H1 (cell line): ENCODE data around the gene MBNL3.

Experiments
- CEBPB ChIP-seq: IDR thresholded peaks from 2 replicates; pipeline ENCODE4 v1.6.1; 2012; ENCODE audit warnings: low read depth, low read length
- FOSL1 ChIP-seq: IDR thresholded peaks from 2 replicates; pipeline ENCODE4 v1.6.1; 2011; ENCODE audit warnings: mild to moderate bottlenecking, low read depth, low read length, moderate library complexity; ENCODE audit not compliant: insufficient read depth
- POLR2A ChIP-seq, 2 experiments: IDR thresholded peaks; 1 replicate in 1 of 2; 2 replicates in 1 of 2; pipeline ENCODE4 v1.6.1; 2011; ENCODE audit warnings: low read depth in 2 of 2, low read length in 2 of 2, mild to moderate bottlenecking in 2 of 2; ENCODE audit errors: control extremely low read depth in 1 of 2
- ZNF274 ChIP-seq: IDR thresholded peaks from 2 replicates; pipeline ENCODE4 v1.7.0; 2012; ENCODE audit warnings: low read length, borderline replicate concordance; ENCODE audit errors: extremely low read depth

DNA sequence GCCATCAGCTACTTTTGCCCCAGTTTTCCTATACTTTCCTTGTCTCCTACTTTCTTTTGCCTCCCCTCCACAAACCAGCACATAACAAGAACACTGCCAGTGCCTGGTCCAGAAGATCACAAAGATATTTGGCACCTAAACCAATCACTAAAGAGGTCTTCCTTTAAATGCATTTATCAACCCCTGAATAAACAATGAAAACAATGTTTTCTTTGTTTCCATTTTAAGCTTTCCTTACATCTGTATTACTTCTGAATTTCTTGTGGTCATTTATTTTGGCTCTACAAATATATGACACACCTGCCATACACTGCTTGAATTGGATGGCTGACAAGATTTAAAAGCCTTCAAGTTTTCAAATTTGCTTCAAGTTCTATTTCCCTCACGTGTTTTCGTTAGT, 43.9 kb downstream of the MBNL3 start:
- no peak for TF ChIP-seq ZNF274
- TF ChIP-seq FOSL1, result no peak
- no peak for TF ChIP-seq CEBPB
- TF ChIP-seq POLR2A (IDR thresholded peaks at IDR 0.05; ENCODE audit: control extremely low read depth in 1 of 2, low read depth in 2 of 2, low read length in 2 of 2), result no peak
